Thyroid gland (tissue), 4 donors: Measurements from ENCODE around the gene ACTL7B. TPM values are rescaled to one million over a fixed set of nuclear protein-coding genes. Genes with fewer than 3 reads are reported as not detected.
A peak's percentile ranks its signal among the peaks of the same experiment; 100 is the strongest.
"Not testable (repeated sequence)": the region's sequence is repeated elsewhere in the genome, so short reads cannot be mapped to it uniquely, and the experiment has no call there.

Source experiments
- DNase-seq, 2 donors: peaks; one replicate each; pipeline ENCODE4 v3.0.0-alpha.2; 2019
- H3K27ac ChIP-seq, 3 donors: fragments of 200-600 bp; sonication (generic); 1 replicate in 2 of 3; 2 replicates in 1 of 3; pipeline ENCODE4 v1.5.1; 2016 to 2019; ENCODE audit warnings: mild to moderate bottlenecking in 1 of 3, moderate library complexity in 1 of 3
- H3K27me3 ChIP-seq: fragments of 200-600 bp; sonication (generic); one replicate; pipeline ENCODE4 v1.5.1; 2019
- H3K36me3 ChIP-seq, 2 donors: fragments of 200-600 bp; sonication (generic); one replicate each; pipeline ENCODE4 v1.5.1; 2016 to 2019
- H3K4me1 ChIP-seq, 2 donors: fragments of 200-600 bp; sonication (generic); one replicate each; pipeline ENCODE4 v1.5.1; 2017 to 2019
- H3K4me3 ChIP-seq, 3 donors: fragments of 200-600 bp; sonication (generic); replicated peaks in 1 of 3; 1 replicate in 2 of 3; 2 replicates in 1 of 3; pipeline ENCODE4 v1.5.1; 2016; ENCODE audit warnings: mild to moderate bottlenecking in 1 of 3
- H3K9me3 ChIP-seq: fragments of 200-600 bp; sonication (generic); one replicate; pipeline ENCODE4 v1.5.1; 2017
- POLR2A ChIP-seq, 2 donors: fragments of 450-650 bp; IDR thresholded peaks; one replicate each; pipeline ENCODE4 v1.6.1; 2017; ENCODE audit warnings: antibody characterized with exemption in 2 of 2, mild to moderate bottlenecking in 2 of 2, moderate library complexity in 1 of 2
- WGBS, 2 donors: methylation state at CpG; one replicate each; pipeline ENCODE4 v1.1.5; 2017; 5-methylcytosine and 5-hydroxymethylcytosine counted together
- intact Hi-C: fragments of 100-400 bp; cut with DNase I; formaldehyde crosslinking; loops from one replicate; pipeline ENCODE4 v1.15.1; 2023
- total RNA-seq, 4 donors: library from RNA; depleted of rRNA; stranded (reverse); fragments of >200 nt; gene quantifications; one replicate each; pipeline ENCODE4 v1.2.3, GENCODE V29; 2016
- TF ChIP-seq, protein P1 (sequence below), 6 experiments: fragments of 200-600 bp in 3 of 6; fragments of 450-650 bp in 3 of 6; sonication (generic) in 3 of 6; IDR thresholded peaks; one replicate each; pipeline ENCODE4 v1.5.1; 2016 to 2019; ENCODE audit warnings: antibody characterized with exemption in 6 of 6, mild to moderate bottlenecking in 2 of 6, inconsistent platforms in 1 of 6, moderate library complexity in 1 of 6

Gene ACTL7B
- total RNA-seq, 4 donors from 2014 or later: 0.33 to 0.54 TPM; not detected in 2

DNA sequence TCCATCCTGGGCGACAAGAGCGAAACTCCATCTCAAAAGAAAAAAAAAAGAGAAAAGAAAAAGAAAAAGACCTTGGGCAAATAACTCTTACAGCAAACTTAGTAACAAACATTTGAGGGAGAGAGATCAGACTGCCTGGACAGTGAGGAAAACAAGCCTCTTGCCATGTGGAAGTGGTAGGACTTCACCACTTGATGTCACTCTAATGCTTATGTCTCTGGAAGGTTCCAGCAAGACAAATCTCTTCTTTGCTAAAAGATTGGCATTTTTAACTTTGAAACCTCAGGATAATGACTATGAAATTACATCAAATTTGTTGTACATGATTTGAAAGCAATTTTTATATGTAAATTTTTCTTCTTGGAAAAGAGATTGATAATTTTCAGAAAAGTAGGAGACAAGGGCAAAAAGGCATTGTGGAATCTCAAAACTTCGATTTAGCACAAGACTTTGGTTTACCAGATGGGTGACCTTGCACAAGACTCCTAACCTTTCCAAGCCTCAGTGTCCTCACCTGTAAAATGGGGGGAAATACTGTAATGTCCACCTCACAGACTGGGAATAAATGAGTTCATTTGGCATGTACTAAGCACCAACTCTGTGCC lies 5.4 kb downstream of the ACTL7B start:
- H3K36me3 ChIP-seq: no peaks in the 10 kb centered on the region
- no peak overlapping the region for H3K4me3 ChIP-seq
- H3K27me3 ChIP-seq: no peaks in the 10 kb centered on the region
- no peak overlapping the region for H3K27ac ChIP-seq
- intact Hi-C loops: no loop called here
- no peak for DNase-seq
- no peak for TF ChIP-seq POLR2A (IDR thresholded peaks at IDR 0.05)
- TF ChIP-seq, protein P1, sequence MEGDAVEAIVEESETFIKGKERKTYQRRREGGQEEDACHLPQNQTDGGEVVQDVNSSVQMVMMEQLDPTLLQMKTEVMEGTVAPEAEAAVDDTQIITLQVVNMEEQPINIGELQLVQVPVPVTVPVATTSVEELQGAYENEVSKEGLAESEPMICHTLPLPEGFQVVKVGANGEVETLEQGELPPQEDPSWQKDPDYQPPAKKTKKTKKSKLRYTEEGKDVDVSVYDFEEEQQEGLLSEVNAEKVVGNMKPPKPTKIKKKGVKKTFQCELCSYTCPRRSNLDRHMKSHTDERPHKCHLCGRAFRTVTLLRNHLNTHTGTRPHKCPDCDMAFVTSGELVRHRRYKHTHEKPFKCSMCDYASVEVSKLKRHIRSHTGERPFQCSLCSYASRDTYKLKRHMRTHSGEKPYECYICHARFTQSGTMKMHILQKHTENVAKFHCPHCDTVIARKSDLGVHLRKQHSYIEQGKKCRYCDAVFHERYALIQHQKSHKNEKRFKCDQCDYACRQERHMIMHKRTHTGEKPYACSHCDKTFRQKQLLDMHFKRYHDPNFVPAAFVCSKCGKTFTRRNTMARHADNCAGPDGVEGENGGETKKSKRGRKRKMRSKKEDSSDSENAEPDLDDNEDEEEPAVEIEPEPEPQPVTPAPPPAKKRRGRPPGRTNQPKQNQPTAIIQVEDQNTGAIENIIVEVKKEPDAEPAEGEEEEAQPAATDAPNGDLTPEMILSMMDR (IDR thresholded peaks at IDR 0.05): peak in 1 of 6 experiments; percentile 31
- no peaks in the 10 kb centered on the region for H3K9me3 ChIP-seq
- WGBS, 2 donors: 95 to 96% methylated on average over 3 of the region's 3 CpGs
- H3K4me1 ChIP-seq: peaks cover 4 to 5% of the 10 kb centered on the region in 2 donors

GRCh38 chr9:108848296-108848695 lies 7.5 kb downstream of the ACTL7B start:
- H3K4me1 ChIP-seq, DNase-seq, intact Hi-C loops, H3K4me3 ChIP-seq, H3K27ac ChIP-seq, H3K27me3 ChIP-seq, H3K9me3 ChIP-seq, H3K36me3 ChIP-seq: not testable (repeated sequence)
- 94 to 98% methylated on average over 8 of the region's 8 CpGs for WGBS, 2 donors

- TF ChIP-seq POLR2A (IDR thresholded peaks at IDR 0.05): no peak
- TF ChIP-seq, protein P1 (IDR thresholded peaks at IDR 0.05): no peak
- H3K27me3 ChIP-seq: no peaks in the 10 kb centered on the region
- H3K4me1 ChIP-seq: peaks cover 0 to 2% of the 10 kb centered on the region in 2 donors
- H3K36me3 ChIP-seq: no peaks in the 10 kb centered on the region
- H3K9me3 ChIP-seq: no peaks in the 10 kb centered on the region
- H3K4me3 ChIP-seq: no peak overlapping the region
- no peak for DNase-seq
- 89 to 94% methylated on average over 2 of the region's 2 CpGs for WGBS, 2 donors
- intact Hi-C loops: no loop called here
- no peak overlapping the region for H3K27ac ChIP-seq
Measured at GRCh38 chr9:108845947-108846346, 9.8 kb downstream of the ACTL7B start.

DNA sequence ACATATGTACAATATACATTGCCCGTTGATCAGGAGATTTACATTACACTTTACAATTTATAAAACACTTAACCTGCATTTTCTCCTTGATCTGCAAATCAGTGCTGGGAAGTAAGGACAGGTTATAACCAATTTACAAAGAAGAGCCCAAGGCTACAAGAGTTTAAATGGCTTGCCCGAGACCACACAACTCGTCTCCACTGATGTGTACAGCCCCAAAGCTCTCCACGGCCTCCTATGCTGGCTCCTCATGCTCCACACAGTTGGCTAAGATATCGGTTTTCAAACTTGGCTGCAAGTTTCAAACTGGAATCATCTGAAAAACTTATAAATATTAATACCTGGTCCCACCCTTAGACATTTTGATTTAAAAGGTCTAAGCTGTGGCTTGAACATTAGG lies 10.3 kb downstream of the ACTL7B start:
- H3K4me3 ChIP-seq: no peak overlapping the region
- intact Hi-C loops: no loop called here
- H3K36me3 ChIP-seq: no peaks in the 10 kb centered on the region
- DNase-seq: no peak
- H3K27ac ChIP-seq: no peak overlapping the region
- no peaks in the 10 kb centered on the region for H3K9me3 ChIP-seq
- no peaks in the 10 kb centered on the region for H3K27me3 ChIP-seq
- H3K4me1 ChIP-seq: no peaks in the 10 kb centered on the region
- 81 to 88% methylated on average over 5 of the region's 5 CpGs for WGBS, 2 donors
- no peak for TF ChIP-seq POLR2A (IDR thresholded peaks at IDR 0.05)
- TF ChIP-seq, protein P1 (IDR thresholded peaks at IDR 0.05): no peak

- no peak for DNase-seq
- Histone ChIP-seq H3K27me3 (no peaks in the 10 kb centered on the region), H3K4me3 (no peak overlapping the region), H3K4me1 (no peaks in the 10 kb centered on the region), H3K9me3 (no peaks in the 10 kb centered on the region), H3K36me3 (no peaks in the 10 kb centered on the region), H3K27ac (no peak overlapping the region)
- TF ChIP-seq POLR2A (IDR thresholded peaks at IDR 0.05): no peak
- TF ChIP-seq, protein P1 (IDR thresholded peaks at IDR 0.05): no peak
- 93 to 95% methylated on average over 2 of the region's 2 CpGs for WGBS, 2 donors
- intact Hi-C loops: no loop called here
Measured at GRCh38 chr9:108844856-108845255, 10.9 kb downstream of the ACTL7B start.
